Mesendoderm (in vitro differentiated cells): ENCODE data around the gene CKM.

ENCODE experiments used
- DNase-seq: peaks from one replicate; pipeline ENCODE4 v3.0.0; 2013
- H2AK5ac ChIP-seq: 2 replicates; pipeline ENCODE4 v1.6.1; 2013; ENCODE audit warnings: low read length, inconsistent platforms
- H2BK120ac ChIP-seq: 2 replicates; pipeline ENCODE4 v1.6.1; 2013; ENCODE audit warnings: low read depth, mild to moderate bottlenecking, low read length, moderate library complexity, mixed read lengths
- H2BK15ac ChIP-seq: replicated peaks from 2 replicates; pipeline ENCODE4 v1.6.1; 2013; ENCODE audit warnings: low read depth, mild to moderate bottlenecking, moderate library complexity
- H2BK5ac ChIP-seq: 2 replicates; pipeline ENCODE4 v1.6.1; 2013; ENCODE audit warnings: low read length, inconsistent platforms
- H3K18ac ChIP-seq: 2 replicates; pipeline ENCODE4 v1.6.1; 2013; ENCODE audit warnings: mild to moderate bottlenecking, low read length, mixed read lengths
- H3K23ac ChIP-seq: one replicate; pipeline ENCODE4 v1.6.1; 2013; ENCODE audit warnings: low read length
- H3K27ac ChIP-seq: 2 replicates; pipeline ENCODE4 v1.5.1; 2013; ENCODE audit warnings: low read depth, mild to moderate bottlenecking, inconsistent platforms, low read length, moderate library complexity
- H3K27me3 ChIP-seq: 2 replicates; pipeline ENCODE4 v1.6.1; 2013; ENCODE audit warnings: low read length, control low read depth, mild to moderate bottlenecking, inconsistent platforms; ENCODE audit not compliant: insufficient read depth, poor library complexity
- H3K36me3 ChIP-seq: 2 replicates; pipeline ENCODE4 v1.6.1; 2013; ENCODE audit warnings: low read length, inconsistent platforms; ENCODE audit not compliant: control insufficient read depth, insufficient read depth
- H3K4ac ChIP-seq: one replicate; pipeline ENCODE4 v1.6.1; 2013; ENCODE audit warnings: low read depth, mild to moderate bottlenecking, low read length, moderate library complexity
- H3K4me1 ChIP-seq: 2 replicates; pipeline ENCODE4 v1.6.1; 2013; ENCODE audit warnings: low read depth, low read length, inconsistent platforms; ENCODE audit not compliant: control insufficient read depth
- H3K4me2 ChIP-seq: 2 replicates; pipeline ENCODE4 v1.6.1; 2013; ENCODE audit warnings: low read length
- H3K4me3 ChIP-seq: 2 replicates; pipeline ENCODE4 v1.5.1; 2013; ENCODE audit warnings: mild to moderate bottlenecking, low read length
- H3K56ac ChIP-seq: one replicate; pipeline ENCODE4 v1.6.1; 2013; ENCODE audit warnings: low read length
- H3K79me1 ChIP-seq: 2 replicates; pipeline ENCODE4 v1.6.1; 2013; ENCODE audit warnings: low read length, inconsistent platforms
- H3K79me2 ChIP-seq: 2 replicates; pipeline ENCODE4 v1.6.1; 2013; ENCODE audit warnings: mild to moderate bottlenecking, low read length; ENCODE audit not compliant: control insufficient read depth, insufficient read depth
- H3K9ac ChIP-seq: 2 replicates; pipeline ENCODE4 v1.6.1; 2013; ENCODE audit warnings: low read length, inconsistent platforms
- H4K5ac ChIP-seq: one replicate; pipeline ENCODE4 v1.6.1; 2013; ENCODE audit warnings: low read length
- H4K8ac ChIP-seq: one replicate; pipeline ENCODE4 v1.6.1; 2013; ENCODE audit warnings: low read depth, mild to moderate bottlenecking, control low read depth, low read length, moderate library complexity
- WGBS: extraction: QIAGEN DNeasy Blood & Tissue Kit; methylation state at CpG from one replicate; pipeline ENCODE4 v1.1.7; 2013; ENCODE audit warnings: low lambda C conversion rate, missing lambda C conversion rate; ENCODE audit not compliant: insufficient coverage; ENCODE audit errors: extremely low coverage; 5-methylcytosine and 5-hydroxymethylcytosine counted together

The CKM gene

DNA sequence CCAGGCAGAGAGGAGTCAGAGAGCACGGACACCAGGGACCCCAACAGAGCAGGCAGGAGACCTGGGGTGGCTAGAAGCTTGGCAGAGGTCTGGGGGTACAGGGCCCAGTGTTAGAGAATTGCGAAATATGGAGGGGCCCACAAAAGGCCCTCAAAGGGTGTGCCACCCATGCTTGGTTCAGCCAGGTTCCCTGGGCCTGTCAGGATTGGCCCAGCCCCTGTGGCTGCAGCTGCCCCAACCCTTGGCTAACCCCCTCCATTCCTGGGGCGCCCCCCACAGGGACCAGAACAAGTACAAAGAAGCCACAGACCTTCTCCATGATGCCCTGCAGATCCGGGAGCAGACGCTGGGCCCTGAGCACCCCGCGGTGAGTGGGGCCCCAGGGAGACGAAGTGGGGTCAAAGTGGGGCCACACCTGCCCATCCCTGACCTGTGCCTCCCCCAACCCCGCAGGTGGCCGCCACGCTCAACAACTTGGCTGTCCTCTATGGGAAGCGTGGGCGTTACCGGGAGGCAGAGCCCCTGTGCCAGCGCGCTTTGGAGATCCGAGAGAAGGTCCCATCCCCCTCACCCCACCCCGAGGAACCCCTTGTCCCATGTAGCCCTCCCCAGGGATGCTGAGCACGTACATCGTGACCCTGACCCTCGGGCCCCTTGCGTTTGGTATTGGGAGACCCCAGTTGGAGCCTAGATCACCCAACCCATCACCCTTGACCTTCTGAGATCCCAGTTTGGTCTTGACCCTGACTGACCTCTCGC, 25.9 kb upstream of the CKM start:
- Histone ChIP-seq H3K4me1 (no peaks in the 10 kb centered on the region), H3K27ac (no peak overlapping the region), H3K18ac (no peak overlapping the region), H3K4ac (no peak overlapping the region), H3K4me3 (no peak overlapping the region), H3K27me3 (no peaks in the 10 kb centered on the region), H3K79me2 (no peaks in the 10 kb centered on the region), H3K9ac (no peak overlapping the region), H2AK5ac (no peak overlapping the region), H3K79me1 (no peaks in the 10 kb centered on the region), H3K23ac (no peak overlapping the region), H2BK15ac (no peak overlapping the region), H4K8ac (no peak overlapping the region), H3K4me2 (no peak overlapping the region), H4K5ac (no peak overlapping the region), H2BK120ac (no peak overlapping the region), H3K56ac (no peak overlapping the region), H2BK5ac (no peak overlapping the region), H3K36me3 (peaks cover 3% of the 10 kb centered on the region)
- DNase-seq: no peak
- no CpG with 5 or more reads among the region's 23 CpGs for WGBS

GRCh38 chr19:45347570-45348366, 25.1 kb upstream of the CKM start:
- Histone ChIP-seq H4K5ac (no peak overlapping the region), H3K79me2 (no peaks in the 10 kb centered on the region), H3K27ac (no peak overlapping the region), H3K9ac (no peak overlapping the region), H3K18ac (no peak overlapping the region), H3K36me3 (peaks cover 3% of the 10 kb centered on the region), H4K8ac (no peak overlapping the region), H3K4me2 (no peak overlapping the region), H3K56ac (no peak overlapping the region), H3K79me1 (no peaks in the 10 kb centered on the region), H3K4me3 (no peak overlapping the region), H2BK15ac (no peak overlapping the region), H2BK5ac (no peak overlapping the region), H3K4me1 (no peaks in the 10 kb centered on the region), H3K27me3 (no peaks in the 10 kb centered on the region), H3K23ac (no peak overlapping the region), H2AK5ac (no peak overlapping the region), H3K4ac (no peak overlapping the region), H2BK120ac (no peak overlapping the region)
- WGBS: no CpG with 5 or more reads among the region's 25 CpGs
- DNase-seq: no peak

- Histone ChIP-seq H3K56ac (no peak overlapping the region), H3K18ac (no peak overlapping the region), H3K79me2 (no peaks in the 10 kb centered on the region), H3K36me3 (no peaks in the 10 kb centered on the region), H2BK5ac (no peak overlapping the region), H3K23ac (no peak overlapping the region), H3K4me2 (no peak overlapping the region), H2AK5ac (no peak overlapping the region), H3K4me1 (no peaks in the 10 kb centered on the region), H4K5ac (no peak overlapping the region), H2BK120ac (no peak overlapping the region), H3K9ac (no peak overlapping the region), H3K4me3 (no peak overlapping the region), H4K8ac (no peak overlapping the region), H3K79me1 (no peaks in the 10 kb centered on the region), H3K4ac (no peak overlapping the region), H3K27ac (no peak overlapping the region), H3K27me3 (no peaks in the 10 kb centered on the region), H2BK15ac (no peak overlapping the region)
- peak; percentile 46 for DNase-seq
- no CpG with 5 or more reads among the region's 27 CpGs for WGBS
Observed at GRCh38 chr19:45346449-45346848, 23.8 kb upstream of the CKM start.

- Histone ChIP-seq H3K27ac (no peak overlapping the region), H3K79me2 (no peaks in the 10 kb centered on the region), H3K4ac (no peak overlapping the region), H3K56ac (no peak overlapping the region), H3K4me1 (no peaks in the 10 kb centered on the region), H3K23ac (no peak overlapping the region), H3K27me3 (no peaks in the 10 kb centered on the region), H2BK120ac (no peak overlapping the region), H3K18ac (no peak overlapping the region), H4K8ac (no peak overlapping the region), H2BK5ac (no peak overlapping the region), H2BK15ac (no peak overlapping the region), H4K5ac (no peak overlapping the region), H3K79me1 (no peaks in the 10 kb centered on the region), H3K36me3 (no peaks in the 10 kb centered on the region), H3K4me2 (no peak overlapping the region), H3K9ac (no peak overlapping the region), H2AK5ac (no peak overlapping the region), H3K4me3 (no peak overlapping the region)
- no CpG with 5 or more reads among the region's 15 CpGs for WGBS
- no peak for DNase-seq
Observed at GRCh38 chr19:45345506-45345860, 22.8 kb upstream of the CKM start.

GRCh38 chr19:45344621-45345505, 22.2 kb upstream of the CKM start:
- Histone ChIP-seq H3K56ac (no peak overlapping the region), H3K4me2 (no peak overlapping the region), H2BK120ac (no peak overlapping the region), H3K9ac (no peak overlapping the region), H3K4me1 (no peaks in the 10 kb centered on the region), H4K5ac (no peak overlapping the region), H3K79me1 (no peaks in the 10 kb centered on the region), H3K36me3 (no peaks in the 10 kb centered on the region), H3K27me3 (no peaks in the 10 kb centered on the region), H2BK15ac (no peak overlapping the region), H3K79me2 (no peaks in the 10 kb centered on the region), H2BK5ac (no peak overlapping the region), H3K23ac (no peak overlapping the region), H3K4me3 (no peak overlapping the region), H3K27ac (no peak overlapping the region), H3K4ac (no peak overlapping the region), H2AK5ac (no peak overlapping the region), H3K18ac (no peak overlapping the region), H4K8ac (no peak overlapping the region)
- WGBS: no CpG with 5 or more reads among the region's 15 CpGs
- no peak for DNase-seq
